Stimulated activated CD4-positive, alpha-beta T cell treated with anti-CD3 and anti-CD28 coated beads, Interleukin-12 subunit alpha, Interleukin-12 subunit beta, amount 100 ng/mL, for 24 hours (primary cell): ENCODE measurements around the gene CENPM.

ENCODE experiments used
- DNase-seq, 2 experiments: peaks; one replicate each; pipeline ENCODE4 v3.0.0-alpha.2; 2020; ENCODE audit warnings: low read depth in 2 of 2

Gene CENPM

GRCh38 chr22:41946629-41947423 lies at the start of gene CENPM:
Gene CENPM (minus strand): TSS chr22:41947152. CDS start chr22:41947076, 76 bp downstream.
- peak; percentile 82 to 96 for DNase-seq

- no peak for DNase-seq
Observed at GRCh38 chr22:41995211-41995610, 48.3 kb upstream of the CENPM start.

GRCh38 chr22:41992496-41992895 lies 45.5 kb upstream of the CENPM start:
- DNase-seq, result no peak

- DNase-seq, result no peak
Observed at GRCh38 chr22:41991111-41991510, 44.2 kb upstream of the CENPM start.

GRCh38 chr22:41989246-41989645 lies 42.3 kb upstream of the CENPM start:
- no peak for DNase-seq

- no peak for DNase-seq
Observed at GRCh38 chr22:41987276-41987675, 40.3 kb upstream of the CENPM start.

- no peak for DNase-seq
Observed at GRCh38 chr22:41983513-41984405, 36.8 kb upstream of the CENPM start.

- DNase-seq, result no peak
Observed at GRCh38 chr22:41982865-41983264, 35.9 kb upstream of the CENPM start.

GRCh38 chr22:41979423-41980250 lies 32.7 kb upstream of the CENPM start:
- no peak for DNase-seq

GRCh38 chr22:41978732-41979131 lies 31.8 kb upstream of the CENPM start:
- no peak for DNase-seq

GRCh38 chr22:41976961-41977566 lies 30.1 kb upstream of the CENPM start:
- no peak for DNase-seq

- DNase-seq, result peak in 1 of 2 experiments; percentile 29
Observed at GRCh38 chr22:41976070-41976901, 29.3 kb upstream of the CENPM start.

- no peak for DNase-seq
Observed at GRCh38 chr22:41975299-41976069, 28.5 kb upstream of the CENPM start.

GRCh38 chr22:41974691-41975290 lies 27.8 kb upstream of the CENPM start:
- no peak for DNase-seq

- no peak for DNase-seq
Observed at GRCh38 chr22:41971431-41971830, 24.5 kb upstream of the CENPM start.

GRCh38 chr22:41970601-41971000 lies 23.6 kb upstream of the CENPM start:
- no peak for DNase-seq

GRCh38 chr22:41969110-41969646 lies 22.2 kb upstream of the CENPM start, which contains the start of gene SEPTIN3:
Gene SEPTIN3 (plus strand): TSS chr22:41969443. CDS start chr22:41971493, 2,050 bp downstream.
- no peak for DNase-seq

GRCh38 chr22:41968601-41969000 lies 21.6 kb upstream of the CENPM start:
- no peak for DNase-seq
